ENCODE data around the gene MANEAL. TPM values are rescaled to one million over a fixed set of nuclear protein-coding genes. Genes with fewer than 3 reads are reported as not detected.

The MANEAL gene
- total RNA-seq, 3 donors from 2014 or later = 0.64 to 3.7 (median 2.9) TPM

DNA sequence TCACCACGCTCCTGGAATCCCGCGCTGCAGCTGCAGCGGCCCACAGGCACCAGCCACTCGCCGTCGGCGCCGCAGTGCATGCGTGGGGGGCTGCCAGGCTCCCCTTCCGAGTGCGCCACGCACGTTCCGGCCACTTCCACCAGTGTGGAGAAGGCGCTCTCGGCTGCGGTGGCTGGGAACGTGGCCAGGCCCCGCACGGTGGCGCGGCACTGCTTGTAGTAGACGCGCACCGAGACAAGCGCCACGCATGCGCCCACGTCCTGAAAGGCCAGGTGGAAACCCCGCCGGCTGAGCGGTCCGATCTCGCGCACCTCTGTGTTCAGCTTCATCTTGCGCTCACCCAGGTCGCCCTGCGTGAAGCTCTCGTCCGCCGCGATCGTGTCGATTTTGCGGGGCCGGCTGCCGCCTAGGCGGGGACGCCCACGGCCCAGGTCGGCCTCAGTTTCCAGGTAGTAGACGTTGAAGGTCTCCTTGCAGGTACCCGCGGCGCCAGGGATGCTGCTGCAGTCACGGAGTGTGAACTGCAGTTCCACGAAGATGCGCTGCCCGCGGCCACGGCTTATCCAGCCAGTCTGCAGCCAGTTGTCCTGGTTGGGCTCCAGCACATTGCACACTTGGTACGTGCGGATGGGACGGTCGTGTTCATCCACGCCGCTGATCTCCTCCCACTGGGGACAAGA lies 32.1 kb upstream of the MANEAL start:
- peaks cover 5 to 83% of the 10 kb centered on the region in 2 donors for H3K27me3 ChIP-seq
- H3K4me3 ChIP-seq = no peak overlapping the region
- H3K4me1 ChIP-seq = no peaks in the 10 kb centered on the region
- TF ChIP-seq POLR2A (IDR thresholded peaks at IDR 0.05) (no peak), POLR2AphosphoS5 (IDR thresholded peaks at IDR 0.05) (no peak)
- TF ChIP-seq, protein P1, sequence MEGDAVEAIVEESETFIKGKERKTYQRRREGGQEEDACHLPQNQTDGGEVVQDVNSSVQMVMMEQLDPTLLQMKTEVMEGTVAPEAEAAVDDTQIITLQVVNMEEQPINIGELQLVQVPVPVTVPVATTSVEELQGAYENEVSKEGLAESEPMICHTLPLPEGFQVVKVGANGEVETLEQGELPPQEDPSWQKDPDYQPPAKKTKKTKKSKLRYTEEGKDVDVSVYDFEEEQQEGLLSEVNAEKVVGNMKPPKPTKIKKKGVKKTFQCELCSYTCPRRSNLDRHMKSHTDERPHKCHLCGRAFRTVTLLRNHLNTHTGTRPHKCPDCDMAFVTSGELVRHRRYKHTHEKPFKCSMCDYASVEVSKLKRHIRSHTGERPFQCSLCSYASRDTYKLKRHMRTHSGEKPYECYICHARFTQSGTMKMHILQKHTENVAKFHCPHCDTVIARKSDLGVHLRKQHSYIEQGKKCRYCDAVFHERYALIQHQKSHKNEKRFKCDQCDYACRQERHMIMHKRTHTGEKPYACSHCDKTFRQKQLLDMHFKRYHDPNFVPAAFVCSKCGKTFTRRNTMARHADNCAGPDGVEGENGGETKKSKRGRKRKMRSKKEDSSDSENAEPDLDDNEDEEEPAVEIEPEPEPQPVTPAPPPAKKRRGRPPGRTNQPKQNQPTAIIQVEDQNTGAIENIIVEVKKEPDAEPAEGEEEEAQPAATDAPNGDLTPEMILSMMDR (IDR thresholded peaks at IDR 0.05) = no peak
- DNase-seq (ENCODE audit: low spot score in 2 of 2) = no peak
- peaks cover 0 to 4% of the 10 kb centered on the region in 2 donors for H3K9me3 ChIP-seq
- intact Hi-C loops (cut with DNase I; ENCODE audit: low total_unique reads) = no loop called here
- no peak overlapping the region for H3K27ac ChIP-seq
- no peaks in the 10 kb centered on the region for H3K36me3 ChIP-seq

DNA sequence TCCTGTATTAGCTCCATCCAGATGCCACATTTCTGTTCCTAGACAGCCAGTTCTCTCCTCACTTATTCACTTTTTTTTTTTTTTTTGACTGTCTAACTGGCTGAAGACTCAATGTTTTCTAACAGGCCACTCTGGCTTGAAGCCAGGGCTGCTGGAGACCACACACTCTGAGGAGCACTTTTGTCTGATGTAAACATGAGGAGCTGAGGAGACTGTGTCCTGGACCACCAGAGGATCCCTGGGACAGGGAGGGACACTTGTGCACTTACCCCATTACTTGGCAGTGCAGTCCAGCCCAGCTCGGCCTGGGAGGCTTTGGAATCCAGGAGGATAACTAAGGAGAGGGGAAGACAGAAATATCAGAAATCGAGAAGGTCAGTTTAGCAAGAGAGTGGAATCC lies 31.1 kb upstream of the MANEAL start:
- intact Hi-C loops (cut with DNase I; ENCODE audit: low total_unique reads) = no loop called here
- peaks cover 5 to 89% of the 10 kb centered on the region in 2 donors for H3K27me3 ChIP-seq
- H3K27ac ChIP-seq = no peak overlapping the region
- no peaks in the 10 kb centered on the region for H3K36me3 ChIP-seq
- TF ChIP-seq, protein P1 (IDR thresholded peaks at IDR 0.05) = no peak
- TF ChIP-seq POLR2AphosphoS5 (IDR thresholded peaks at IDR 0.05) = no peak
- no peak for TF ChIP-seq POLR2A (IDR thresholded peaks at IDR 0.05)
- peaks cover 0 to 4% of the 10 kb centered on the region in 2 donors for H3K9me3 ChIP-seq
- H3K4me3 ChIP-seq = no peak overlapping the region
- DNase-seq (ENCODE audit: low spot score in 2 of 2) = no peak
- H3K4me1 ChIP-seq = no peaks in the 10 kb centered on the region

DNA sequence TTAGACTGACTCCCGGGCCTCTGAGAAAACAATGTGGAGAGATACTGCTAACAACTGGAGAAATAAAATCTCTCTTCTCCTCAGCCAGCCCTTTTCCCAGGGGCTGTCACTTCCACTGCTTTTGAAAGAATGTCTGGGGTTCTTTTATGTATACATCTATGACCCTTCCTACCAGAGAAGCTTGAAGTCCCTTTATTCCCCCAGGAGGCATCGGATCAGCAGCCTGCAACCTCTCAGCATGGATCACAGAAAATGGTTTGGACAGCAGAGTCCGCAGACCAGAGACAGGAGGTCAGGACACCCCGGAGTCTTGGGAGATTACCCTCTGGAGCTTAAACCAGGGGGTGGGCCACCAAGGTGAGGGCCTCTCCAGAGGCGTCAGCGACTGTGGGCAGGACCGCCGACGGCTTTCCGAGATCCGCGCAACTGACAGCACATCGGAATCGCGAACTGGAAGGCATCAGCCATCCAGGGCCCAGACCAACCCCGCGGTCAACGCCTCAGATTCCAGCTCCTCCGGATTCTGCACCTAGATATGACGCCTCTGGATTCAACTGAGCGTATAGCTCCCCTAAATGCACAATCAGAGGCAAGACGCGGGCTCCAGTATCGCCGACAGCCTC lies 29.7 kb upstream of the MANEAL start:
- no peak for DNase-seq (ENCODE audit: low spot score in 2 of 2)
- intact Hi-C loops (cut with DNase I; ENCODE audit: low total_unique reads) = no loop called here
- peaks cover 0 to 4% of the 10 kb centered on the region in 2 donors for H3K9me3 ChIP-seq
- H3K27me3 ChIP-seq = peaks cover 5 to 82% of the 10 kb centered on the region in 2 donors
- no peak overlapping the region for H3K27ac ChIP-seq
- no peak overlapping the region for H3K4me3 ChIP-seq
- H3K36me3 ChIP-seq = no peaks in the 10 kb centered on the region
- no peaks in the 10 kb centered on the region for H3K4me1 ChIP-seq
- TF ChIP-seq, protein P1 (IDR thresholded peaks at IDR 0.05) = no peak
- TF ChIP-seq POLR2AphosphoS5 (IDR thresholded peaks at IDR 0.05) = no peak
- TF ChIP-seq POLR2A (IDR thresholded peaks at IDR 0.05) = no peak

DNA sequence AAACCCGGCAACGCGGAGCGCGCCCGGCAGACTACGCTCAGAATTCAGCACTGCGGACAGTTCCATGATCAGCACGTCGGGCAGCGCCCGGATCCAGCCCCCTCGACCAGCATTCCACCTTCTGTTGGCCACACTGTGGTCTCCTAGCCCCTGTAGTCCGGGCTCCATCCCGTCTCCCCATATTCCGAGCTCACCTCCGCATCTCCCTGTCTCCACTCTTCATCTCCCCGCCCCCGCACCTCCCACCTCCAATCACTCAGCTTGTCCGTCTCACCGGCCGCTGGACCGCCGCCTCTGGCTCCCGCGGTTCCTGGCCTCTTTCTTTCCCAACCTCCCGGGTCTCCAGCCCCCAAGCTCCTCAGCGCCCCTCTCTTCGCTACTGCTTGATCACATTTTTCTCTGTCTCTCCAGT lies 29.2 kb upstream of the MANEAL start:
- H3K4me3 ChIP-seq = no peak overlapping the region
- peaks cover 5 to 82% of the 10 kb centered on the region in 2 donors for H3K27me3 ChIP-seq
- no peaks in the 10 kb centered on the region for H3K4me1 ChIP-seq
- TF ChIP-seq POLR2AphosphoS5 (IDR thresholded peaks at IDR 0.05) = no peak
- TF ChIP-seq, protein P1 (IDR thresholded peaks at IDR 0.05) = no peak
- no peak for TF ChIP-seq POLR2A (IDR thresholded peaks at IDR 0.05)
- H3K27ac ChIP-seq = no peak overlapping the region
- intact Hi-C loops (cut with DNase I; ENCODE audit: low total_unique reads) = no loop called here
- no peak for DNase-seq (ENCODE audit: low spot score in 2 of 2)
- H3K9me3 ChIP-seq = peaks cover 0 to 4% of the 10 kb centered on the region in 2 donors
- no peaks in the 10 kb centered on the region for H3K36me3 ChIP-seq

DNA sequence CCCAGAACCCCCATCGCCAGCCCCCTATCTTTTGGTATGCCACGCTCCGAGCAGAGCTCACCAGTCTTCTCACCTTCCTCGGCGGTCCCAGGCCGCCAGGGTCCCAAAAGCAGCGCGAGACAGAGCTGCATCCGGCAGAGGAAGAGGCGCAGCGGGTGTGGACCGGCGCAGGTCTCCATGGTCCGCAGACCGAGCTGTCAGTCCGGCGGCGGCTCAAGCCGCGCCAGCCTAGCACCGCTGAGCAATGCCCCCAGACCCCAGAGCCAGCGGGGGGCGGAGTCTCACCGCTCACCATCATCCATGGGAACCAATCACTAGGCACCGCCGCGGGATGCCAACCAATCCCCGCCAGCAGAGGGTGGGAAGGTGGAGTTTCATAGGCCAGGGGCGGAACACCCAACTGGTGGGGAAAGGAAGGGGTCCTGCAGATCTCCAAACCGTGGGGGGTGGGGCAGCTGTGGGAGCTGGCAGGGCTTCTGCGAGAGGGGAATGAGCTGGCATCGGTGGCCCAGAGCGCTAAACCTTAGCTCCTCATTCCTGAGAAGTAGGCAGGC lies 28.7 kb upstream of the MANEAL start, which contains the start of gene EPHA10:
Gene EPHA10 (minus strand): TSS at position 233 of the 554 bp plus-strand sequence. CDS start 54 bp downstream, at position 179.
- peak within 1 kb of the TSS in 1 of 3 donors; percentile 5 for H3K4me3 ChIP-seq

More for the DNA sequence above, 28.7 kb upstream of the MANEAL start, which contains the start of gene EPHA10:
- intact Hi-C loops (cut with DNase I; ENCODE audit: low total_unique reads) = no loop called here
- H3K27me3 ChIP-seq = peaks cover 5 to 84% of the 10 kb centered on the region in 2 donors
- DNase-seq (ENCODE audit: low spot score in 2 of 2) = no peak
- H3K4me1 ChIP-seq = no peaks in the 10 kb centered on the region
- H3K36me3 ChIP-seq = no peaks in the 10 kb centered on the region
- peaks cover 0 to 4% of the 10 kb centered on the region in 2 donors for H3K9me3 ChIP-seq
- H3K27ac ChIP-seq = no peak within 1 kb of the TSS
- TF ChIP-seq POLR2A (IDR thresholded peaks at IDR 0.05) (no peak), POLR2AphosphoS5 (IDR thresholded peaks at IDR 0.05) (no peak)
- TF ChIP-seq, protein P1 (IDR thresholded peaks at IDR 0.05) = no peak

Measured in breast epithelium (tissue), 4 donors.